Subcutaneous abdominal adipose tissue (tissue), 5 donors: Measurements from ENCODE around the gene GPLD1.
A peak's percentile ranks its signal among the peaks of the same experiment; 100 is the strongest.

Source experiments
- H3K27ac ChIP-seq: one replicate; pipeline ENCODE4 v1.7.0; 2013; ENCODE audit warnings: low read depth, mild to moderate bottlenecking, inconsistent platforms, low read length, moderate library complexity
- H3K27me3 ChIP-seq, 5 donors: one replicate each; pipeline ENCODE4 v1.7.0; 2013; ENCODE audit warnings: low read length in 5 of 5, inconsistent platforms in 1 of 5; ENCODE audit not compliant: control insufficient read depth in 5 of 5, insufficient read depth in 4 of 5
- H3K36me3 ChIP-seq, 5 donors: one replicate each; pipeline ENCODE4 v1.7.0; 2013; ENCODE audit warnings: low read length in 5 of 5; ENCODE audit not compliant: control insufficient read depth in 5 of 5, insufficient read depth in 5 of 5
- H3K4me1 ChIP-seq, 5 donors: one replicate each; pipeline ENCODE4 v1.7.0; 2013; ENCODE audit warnings: low read length in 5 of 5, mild to moderate bottlenecking in 3 of 5, moderate library complexity in 1 of 5; ENCODE audit not compliant: control insufficient read depth in 5 of 5, insufficient read depth in 5 of 5
- H3K4me3 ChIP-seq, 5 donors: one replicate each; pipeline ENCODE4 v1.7.0; 2013; ENCODE audit warnings: low read length in 5 of 5, low read depth in 1 of 5
- H3K9ac ChIP-seq, 5 donors: one replicate each; pipeline ENCODE4 v1.7.0; 2013; ENCODE audit warnings: low read length in 5 of 5, mild to moderate bottlenecking in 4 of 5, moderate library complexity in 3 of 5
- H3K9me3 ChIP-seq, 5 donors: one replicate each; pipeline ENCODE4 v1.7.0; 2013; ENCODE audit warnings: low read length in 5 of 5; ENCODE audit not compliant: control insufficient read depth in 5 of 5
- donor health status: healthy.
- donor health status: healthy.
- donor health status: healthy.
- donor health status: healthy.
- donor health status: healthy.

Gene GPLD1

DNA sequence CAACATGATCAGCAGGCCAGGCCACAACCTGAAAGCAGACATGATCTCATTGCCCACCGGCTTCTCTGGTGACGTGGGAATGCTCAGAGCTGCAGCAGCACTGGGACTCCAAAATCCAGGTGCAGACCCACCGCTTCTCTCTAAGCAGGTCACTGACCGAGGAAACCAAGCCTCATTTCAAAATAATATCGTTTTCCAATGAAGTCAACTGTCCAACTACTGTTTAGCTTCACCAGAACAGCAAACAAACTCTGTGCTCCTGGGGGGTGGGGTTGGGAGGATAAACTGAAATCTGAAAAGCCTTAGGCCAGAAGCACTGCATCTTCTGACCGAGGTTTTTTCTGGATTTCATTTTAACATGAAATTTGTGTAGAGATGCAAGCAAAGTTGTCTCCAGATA lies at the start of gene GPLD1:
Gene GPLD1 (minus strand): TSS at position 109 of the 400 bp plus-strand sequence. CDS start 67 bp downstream, at position 42.
- Histone ChIP-seq H3K27ac (peak within 1 kb of the TSS; percentile 41), H3K4me3 (no peak within 1 kb of the TSS), H3K9me3 (no peaks in the 10 kb centered on the region), H3K36me3 (no peaks in the 10 kb centered on the region), H3K4me1 (peaks cover 6 to 37% (median 17%) of the 10 kb centered on the region in 5 donors), H3K9ac (peak within 1 kb of the TSS in 2 of 5 donors; percentile 47 to 95), H3K27me3 (peaks cover 0 to 3% (median 0%) of the 10 kb centered on the region in 5 donors)

DNA sequence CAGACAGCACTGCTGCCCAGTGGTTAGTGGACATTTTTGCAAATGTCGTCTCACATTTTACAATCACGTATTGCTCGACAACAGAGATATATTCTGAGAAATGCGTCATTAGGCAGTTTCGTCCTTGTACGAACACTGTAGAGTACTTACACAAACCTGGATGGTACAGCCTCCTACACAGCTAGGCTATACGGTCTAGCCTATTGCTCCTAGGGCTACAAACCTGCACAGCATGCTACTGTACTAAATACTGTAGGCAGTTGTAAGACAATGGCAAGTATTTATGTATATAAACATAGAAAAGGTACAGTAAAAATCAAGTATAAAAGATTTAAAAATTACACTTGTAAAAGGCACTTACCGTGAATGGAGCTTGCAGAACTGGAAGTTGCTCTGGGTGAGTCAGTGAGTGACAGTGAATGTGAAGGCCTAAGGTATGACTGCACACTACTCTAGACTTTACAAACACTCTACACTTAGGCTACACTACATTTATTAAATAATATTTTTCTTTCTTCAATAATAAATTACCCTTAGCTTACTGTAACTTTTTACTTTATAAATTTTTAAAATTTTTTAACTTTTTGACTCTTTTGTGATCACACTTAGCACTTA lies 48.5 kb upstream of the GPLD1 start:
- Histone ChIP-seq H3K4me1 (peaks cover 0 to 26% (median 16%) of the 10 kb centered on the region in 5 donors), H3K9me3 (no peaks in the 10 kb centered on the region), H3K9ac (no peak overlapping the region), H3K27ac (no peak overlapping the region), H3K4me3 (no peak overlapping the region), H3K36me3 (peaks cover 0 to 24% (median 15%) of the 10 kb centered on the region in 5 donors), H3K27me3 (no peaks in the 10 kb centered on the region)

- H3K27me3 ChIP-seq = no peaks in the 10 kb centered on the region
- peak overlapping the region; percentile 64 for H3K27ac ChIP-seq
- H3K4me3 ChIP-seq = no peak overlapping the region
- no peaks in the 10 kb centered on the region for H3K9me3 ChIP-seq
- peaks cover 3 to 30% (median 21%) of the 10 kb centered on the region in 5 donors for H3K36me3 ChIP-seq
- peaks cover 0 to 23% (median 16%) of the 10 kb centered on the region in 5 donors for H3K4me1 ChIP-seq
- no peak overlapping the region for H3K9ac ChIP-seq
Measured at GRCh38 chr6:24537082-24537699, 47.8 kb upstream of the GPLD1 start.

DNA sequence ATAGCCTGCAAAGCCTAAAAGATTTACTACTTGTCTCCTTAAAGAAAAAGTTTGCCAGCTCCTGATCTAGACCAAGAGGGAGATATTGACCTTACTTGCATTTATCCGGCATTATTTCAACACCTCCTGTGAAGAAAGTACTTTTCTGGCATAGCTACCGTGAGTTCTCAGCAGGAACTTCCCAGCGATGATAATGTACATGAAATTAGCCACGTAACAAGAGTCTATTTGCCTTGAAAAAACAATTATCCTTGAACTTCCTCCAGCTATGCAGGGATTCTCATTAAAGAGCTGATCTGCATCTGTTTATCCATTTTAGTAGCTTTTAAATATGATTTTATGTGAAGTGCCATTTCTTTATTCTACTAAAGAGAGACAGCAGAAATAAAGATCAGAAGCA lies 47.1 kb upstream of the GPLD1 start:
- H3K27ac ChIP-seq = peak overlapping the region; percentile 64
- peaks cover 0 to 20% (median 16%) of the 10 kb centered on the region in 5 donors for H3K4me1 ChIP-seq
- no peak overlapping the region for H3K9ac ChIP-seq
- H3K36me3 ChIP-seq = peaks cover 3 to 33% (median 27%) of the 10 kb centered on the region in 5 donors
- no peaks in the 10 kb centered on the region for H3K27me3 ChIP-seq
- no peaks in the 10 kb centered on the region for H3K9me3 ChIP-seq
- H3K4me3 ChIP-seq = no peak overlapping the region

GRCh38 chr6:24535210-24535609 lies 45.8 kb upstream of the GPLD1 start:
- no peak overlapping the region for H3K4me3 ChIP-seq
- no peaks in the 10 kb centered on the region for H3K9me3 ChIP-seq
- peaks cover 3 to 37% (median 28%) of the 10 kb centered on the region in 5 donors for H3K36me3 ChIP-seq
- H3K27me3 ChIP-seq = no peaks in the 10 kb centered on the region
- H3K27ac ChIP-seq = no peak overlapping the region
- H3K9ac ChIP-seq = no peak overlapping the region
- H3K4me1 ChIP-seq = peaks cover 0 to 20% (median 16%) of the 10 kb centered on the region in 5 donors

- Histone ChIP-seq H3K36me3 (peaks cover 3 to 37% (median 28%) of the 10 kb centered on the region in 5 donors), H3K9ac (no peak overlapping the region), H3K4me3 (no peak overlapping the region), H3K27ac (no peak overlapping the region), H3K9me3 (no peaks in the 10 kb centered on the region), H3K27me3 (no peaks in the 10 kb centered on the region), H3K4me1 (peaks cover 0 to 20% (median 16%) of the 10 kb centered on the region in 5 donors)
Measured at GRCh38 chr6:24534329-24534728, 45.0 kb upstream of the GPLD1 start.

- peaks cover 3 to 36% (median 26%) of the 10 kb centered on the region in 5 donors for H3K36me3 ChIP-seq
- no peaks in the 10 kb centered on the region for H3K9me3 ChIP-seq
- no peak overlapping the region for H3K27ac ChIP-seq
- H3K4me1 ChIP-seq = no peaks in the 10 kb centered on the region
- H3K27me3 ChIP-seq = no peaks in the 10 kb centered on the region
- H3K9ac ChIP-seq = no peak overlapping the region
- no peak overlapping the region for H3K4me3 ChIP-seq
Measured at GRCh38 chr6:24529985-24530384, 40.6 kb upstream of the GPLD1 start.

DNA sequence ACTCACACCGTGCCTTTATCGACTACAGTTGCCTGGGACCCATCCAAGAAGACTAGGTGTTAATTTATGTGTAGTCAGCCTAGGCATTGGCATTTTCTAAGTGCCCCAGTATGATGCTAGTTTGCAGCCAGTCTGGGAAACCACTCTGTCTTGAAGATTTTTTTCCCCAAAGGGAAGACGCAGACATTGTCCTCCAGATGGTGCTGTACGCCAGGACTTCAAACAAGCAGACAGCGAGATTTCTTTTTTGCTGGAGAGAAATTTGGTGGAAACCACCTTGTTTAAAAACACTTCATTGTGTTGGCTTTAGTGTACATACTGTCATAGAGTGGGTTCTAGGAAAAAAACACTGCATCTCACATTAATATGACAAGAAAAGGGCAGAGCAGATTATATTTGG lies 35.4 kb upstream of the GPLD1 start:
- no peaks in the 10 kb centered on the region for H3K27me3 ChIP-seq
- H3K36me3 ChIP-seq = peaks cover 0 to 18% (median 2%) of the 10 kb centered on the region in 5 donors
- no peaks in the 10 kb centered on the region for H3K9me3 ChIP-seq
- no peak overlapping the region for H3K9ac ChIP-seq
- H3K27ac ChIP-seq = no peak overlapping the region
- H3K4me3 ChIP-seq = no peak overlapping the region
- H3K4me1 ChIP-seq = no peaks in the 10 kb centered on the region

DNA sequence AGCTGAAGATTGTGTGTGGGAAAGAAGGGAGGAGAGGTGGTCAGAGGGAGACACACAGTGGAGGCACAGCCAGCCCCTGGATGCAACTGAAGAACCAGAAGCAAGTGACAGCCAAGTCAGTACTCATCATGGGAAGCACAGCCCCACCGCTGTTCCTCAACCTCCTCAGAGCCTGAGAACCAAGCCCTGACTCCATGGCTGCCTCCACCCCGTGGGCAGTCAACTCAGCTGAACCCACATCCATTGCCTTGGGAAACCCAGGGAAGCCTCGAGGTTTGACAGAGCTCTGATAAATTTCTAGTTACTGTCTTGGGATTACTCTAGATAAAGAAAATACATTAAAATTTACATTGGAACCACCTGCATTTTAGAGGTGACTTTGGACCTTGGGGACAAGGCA lies 35.0 kb upstream of the GPLD1 start:
- no peak overlapping the region for H3K27ac ChIP-seq
- no peaks in the 10 kb centered on the region for H3K27me3 ChIP-seq
- no peaks in the 10 kb centered on the region for H3K4me1 ChIP-seq
- H3K4me3 ChIP-seq = no peak overlapping the region
- no peak overlapping the region for H3K9ac ChIP-seq
- H3K36me3 ChIP-seq = peaks cover 0 to 18% (median 2%) of the 10 kb centered on the region in 5 donors
- no peaks in the 10 kb centered on the region for H3K9me3 ChIP-seq
